Measurements from ENCODE around the gene CLEC6A.

DNA sequence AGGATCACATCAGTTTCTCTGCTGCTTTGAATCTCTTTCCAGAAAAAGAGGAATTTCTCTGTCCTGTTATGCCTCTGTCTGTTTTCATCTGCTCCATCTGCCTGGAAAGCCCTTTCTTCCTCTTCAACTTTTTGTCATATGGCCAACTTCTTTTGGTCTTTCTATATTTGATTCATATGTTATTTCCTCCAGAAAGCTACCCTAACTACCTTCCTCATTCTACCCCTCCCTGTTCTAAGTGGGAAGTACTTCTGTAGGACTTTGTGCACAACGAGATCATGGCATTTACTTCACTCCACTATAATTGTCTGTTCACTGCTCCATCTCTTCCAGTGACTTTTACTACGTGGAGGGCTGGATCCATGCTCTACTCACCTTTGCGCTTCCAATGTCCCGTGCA lies 63.4 kb downstream of the CLEC6A start:
- TF ChIP-seq, protein P1, sequence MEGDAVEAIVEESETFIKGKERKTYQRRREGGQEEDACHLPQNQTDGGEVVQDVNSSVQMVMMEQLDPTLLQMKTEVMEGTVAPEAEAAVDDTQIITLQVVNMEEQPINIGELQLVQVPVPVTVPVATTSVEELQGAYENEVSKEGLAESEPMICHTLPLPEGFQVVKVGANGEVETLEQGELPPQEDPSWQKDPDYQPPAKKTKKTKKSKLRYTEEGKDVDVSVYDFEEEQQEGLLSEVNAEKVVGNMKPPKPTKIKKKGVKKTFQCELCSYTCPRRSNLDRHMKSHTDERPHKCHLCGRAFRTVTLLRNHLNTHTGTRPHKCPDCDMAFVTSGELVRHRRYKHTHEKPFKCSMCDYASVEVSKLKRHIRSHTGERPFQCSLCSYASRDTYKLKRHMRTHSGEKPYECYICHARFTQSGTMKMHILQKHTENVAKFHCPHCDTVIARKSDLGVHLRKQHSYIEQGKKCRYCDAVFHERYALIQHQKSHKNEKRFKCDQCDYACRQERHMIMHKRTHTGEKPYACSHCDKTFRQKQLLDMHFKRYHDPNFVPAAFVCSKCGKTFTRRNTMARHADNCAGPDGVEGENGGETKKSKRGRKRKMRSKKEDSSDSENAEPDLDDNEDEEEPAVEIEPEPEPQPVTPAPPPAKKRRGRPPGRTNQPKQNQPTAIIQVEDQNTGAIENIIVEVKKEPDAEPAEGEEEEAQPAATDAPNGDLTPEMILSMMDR (IDR thresholded peaks at IDR 0.05): no peak
- TF ChIP-seq POLR2A (IDR thresholded peaks at IDR 0.05): no peak
